IMR-90 (cell line): ENCODE results near the gene MEDAG. TPM values are rescaled to one million over a fixed set of nuclear protein-coding genes. Genes with fewer than 3 reads are reported as not detected.
A peak's percentile ranks its signal among the peaks of the same experiment; 100 is the strongest.

Experiments used
- ATAC-seq: fragments of 200-7000 bp; cut with Tn5 transposase; 2 replicates; pipeline ENCODE4 v1.9.1; 2020; ENCODE audit warnings: low read depth, mild to moderate bottlenecking, moderate library complexity
- BruUV-seq: library from RNA; stranded (reverse); fragments of 400-500 nt; replicated peaks from 2 replicates; lab custom pipeline; 2021; lab: Mats Ljungman, UMichigan
- CTCF ChIA-PET: fragments of 300-600 bp; formaldehyde crosslinking; extraction: SDS; loops from one replicate; lab custom pipeline; 2021; ENCODE audit warnings: antibody characterized with exemption; lab: Yijun Ruan, JAX
- POLR2A ChIA-PET: fragments of 300-600 bp; sonication (Branson Sonifier 250); formaldehyde crosslinking; loops from one replicate; lab custom pipeline; 2022; ENCODE audit warnings: antibody characterized with exemption; ENCODE audit not compliant: unreplicated experiment; lab: Charles Lee
- DNase-seq: peaks from one replicate; pipeline ENCODE4 v3.0.0; 2013
- H2AFZ ChIP-seq: replicated peaks from 2 replicates; pipeline ENCODE3; 2013; ENCODE audit warnings: low read length, mild to moderate bottlenecking; ENCODE audit not compliant: poor library complexity
- H2AK5ac ChIP-seq: 2 replicates; pipeline ENCODE4 v1.6.1; 2013; ENCODE audit warnings: low read depth, low read length, inconsistent platforms
- H2AK9ac ChIP-seq: replicated peaks from 2 replicates; pipeline ENCODE3; 2013; ENCODE audit warnings: mild to moderate bottlenecking, low read depth, low read length, moderate library complexity; ENCODE audit not compliant: poor library complexity
- H2BK120ac ChIP-seq: 2 replicates; pipeline ENCODE4 v1.6.1; 2013; ENCODE audit warnings: low read depth, low read length, inconsistent platforms
- H2BK15ac ChIP-seq: 3 replicates; pipeline ENCODE4 v1.6.1; 2013; ENCODE audit warnings: low read depth, low read length, inconsistent platforms
- H2BK20ac ChIP-seq: 2 replicates; pipeline ENCODE4 v1.6.1; 2013; ENCODE audit warnings: low read depth, mild to moderate bottlenecking, inconsistent platforms, low read length, moderate library complexity
- H2BK5ac ChIP-seq: 2 replicates; pipeline ENCODE4 v1.6.1; 2013; ENCODE audit warnings: mild to moderate bottlenecking, low read depth, low read length, inconsistent platforms; ENCODE audit not compliant: poor library complexity, severe bottlenecking
- H3K14ac ChIP-seq: replicated peaks from 2 replicates; pipeline ENCODE4 v1.6.1; 2013; ENCODE audit warnings: low read depth, low read length, inconsistent platforms
- H3K18ac ChIP-seq: 2 replicates; pipeline ENCODE4 v1.6.1; 2013; ENCODE audit warnings: low read depth, low read length, control low read depth
- H3K23ac ChIP-seq: 2 replicates; pipeline ENCODE4 v1.6.1; 2013; ENCODE audit warnings: low read depth, low read length, inconsistent platforms
- H3K27ac ChIP-seq: 2 replicates; pipeline ENCODE4 v1.5.1; 2013; ENCODE audit warnings: mild to moderate bottlenecking, control low read depth, low read length; ENCODE audit not compliant: insufficient read depth
- H3K27me3 ChIP-seq: 2 replicates; pipeline ENCODE4 v1.6.1; 2013; ENCODE audit warnings: low read length; ENCODE audit not compliant: control insufficient read depth, insufficient read depth
- H3K36me3 ChIP-seq: 2 replicates; pipeline ENCODE4 v1.6.1; 2013; ENCODE audit warnings: low read length, mixed read lengths; ENCODE audit not compliant: control insufficient read depth, insufficient read depth
- H3K4ac ChIP-seq: 2 replicates; pipeline ENCODE4 v1.6.1; 2013; ENCODE audit warnings: low read depth, low read length, inconsistent platforms
- H3K4me1 ChIP-seq: 2 replicates; pipeline ENCODE4 v1.6.1; 2013; ENCODE audit warnings: low read length, mixed read lengths; ENCODE audit not compliant: control insufficient read depth, insufficient read depth
- H3K4me2 ChIP-seq: 2 replicates; pipeline ENCODE4 v1.6.1; 2013; ENCODE audit warnings: low read depth, mild to moderate bottlenecking, control low read depth, low read length, moderate library complexity
- H3K4me3 ChIP-seq: 2 replicates; pipeline ENCODE4 v1.5.1; 2013; ENCODE audit warnings: low read depth, mild to moderate bottlenecking, control low read depth, low read length, moderate library complexity; ENCODE audit not compliant: insufficient read depth
- H3K56ac ChIP-seq: 2 replicates; pipeline ENCODE4 v1.6.1; 2013; ENCODE audit warnings: low read length, inconsistent platforms; ENCODE audit not compliant: insufficient read depth; ENCODE audit errors: extremely low read depth
- H3K79me1 ChIP-seq, 2 experiments: 2 replicates each; pipeline ENCODE4 v1.6.1; 2013; ENCODE audit warnings: low read length in 2 of 2, inconsistent platforms in 1 of 2, low read depth in 1 of 2
- H3K9ac ChIP-seq: 2 replicates; pipeline ENCODE4 v1.6.1; 2013; ENCODE audit warnings: low read depth, low read length, control low read depth
- H3K9me1 ChIP-seq: 2 replicates; pipeline ENCODE4 v1.6.1; 2013; ENCODE audit warnings: low read length, inconsistent platforms; ENCODE audit not compliant: insufficient read depth
- H3K9me3 ChIP-seq: 2 replicates; pipeline ENCODE4 v1.6.1; 2013; ENCODE audit warnings: low read length; ENCODE audit not compliant: control insufficient read depth, insufficient read depth
- H4K20me1 ChIP-seq: 2 replicates; pipeline ENCODE4 v1.6.1; 2013; ENCODE audit warnings: low read length, inconsistent platforms; ENCODE audit not compliant: insufficient read depth
- H4K5ac ChIP-seq: 2 replicates; pipeline ENCODE4 v1.6.1; 2013; ENCODE audit warnings: mild to moderate bottlenecking, low read depth, low read length, control low read depth
- H4K8ac ChIP-seq, 2 experiments: 2 replicates each; pipeline ENCODE4 v1.6.1; 2013; ENCODE audit warnings: low read depth in 2 of 2, low read length in 2 of 2, control low read depth in 1 of 2, inconsistent platforms in 1 of 2
- H4K91ac ChIP-seq: 2 replicates; pipeline ENCODE4 v1.6.1; 2013; ENCODE audit warnings: low read depth, low read length, inconsistent platforms; ENCODE audit not compliant: insufficient read depth
- BHLHE40 ChIP-seq: fragments of 150-350 bp; IDR thresholded peaks from 2 replicates; pipeline ENCODE4 v1.6.1; 2016; ENCODE audit warnings: mild to moderate bottlenecking, low read depth, low read length
- CEBPB ChIP-seq: IDR thresholded peaks from 2 replicates; pipeline ENCODE4 v1.6.1; 2012; ENCODE audit warnings: low read depth, low read length, improper control_type of control experiment
- CHD1 ChIP-seq: IDR thresholded peaks from 2 replicates; pipeline ENCODE4 v1.6.1; 2012; ENCODE audit warnings: low read depth, low read length, improper control_type of control experiment
- CTCF ChIP-seq: conservative IDR thresholded peaks from 2 replicates; pipeline ENCODE4 v1.5.1; 2012; ENCODE audit warnings: mild to moderate bottlenecking, low read depth, low read length, improper control_type of control experiment
- ELK1 ChIP-seq: fragments of 150-350 bp; IDR thresholded peaks from 2 replicates; pipeline ENCODE4 v1.6.1; 2016; ENCODE audit warnings: low read depth, mild to moderate bottlenecking, low read length, moderate library complexity, borderline replicate concordance
- FOS ChIP-seq: fragments of 150-350 bp; IDR thresholded peaks from 2 replicates; pipeline ENCODE4 v1.6.1; 2016; ENCODE audit warnings: low read depth, low read length
- MAFK ChIP-seq: IDR thresholded peaks from 2 replicates; pipeline ENCODE4 v1.6.1; 2012; ENCODE audit warnings: low read depth, low read length, improper control_type of control experiment
- MAZ ChIP-seq: IDR thresholded peaks from 2 replicates; pipeline ENCODE4 v1.6.1; 2012; ENCODE audit warnings: low read depth, mild to moderate bottlenecking, low read length, improper control_type of control experiment, moderate library complexity, borderline replicate concordance
- MXI1 ChIP-seq: IDR thresholded peaks from 2 replicates; pipeline ENCODE4 v1.6.1; 2012; ENCODE audit warnings: low read depth, mild to moderate bottlenecking, low read length, moderate library complexity, borderline replicate concordance
- NFE2L2 ChIP-seq: fragments of 150-350 bp; IDR thresholded peaks from 2 replicates; pipeline ENCODE4 v1.6.1; 2016; ENCODE audit warnings: low read depth, mild to moderate bottlenecking, low read length
- POLR2A ChIP-seq: IDR thresholded peaks from 2 replicates; pipeline ENCODE4 v1.6.1; 2012; ENCODE audit warnings: mild to moderate bottlenecking, low read depth, low read length
- RAD21 ChIP-seq: IDR thresholded peaks from 2 replicates; pipeline ENCODE4 v1.6.1; 2012; ENCODE audit warnings: low read length, improper control_type of control experiment
- RCOR1 ChIP-seq: IDR thresholded peaks from 2 replicates; pipeline ENCODE4 v1.6.1; 2012; ENCODE audit warnings: mild to moderate bottlenecking, low read length, improper control_type of control experiment; ENCODE audit not compliant: insufficient replicate concordance
- RFX5 ChIP-seq: IDR thresholded peaks from 2 replicates; pipeline ENCODE4 v1.8.0; 2012; ENCODE audit warnings: low read depth, mild to moderate bottlenecking, low read length, moderate library complexity
- SMC3 ChIP-seq: fragments of 150-350 bp; IDR thresholded peaks from 2 replicates; pipeline ENCODE4 v1.6.1; 2016; ENCODE audit warnings: low read depth, mild to moderate bottlenecking, antibody characterized with exemption, low read length, moderate library complexity
- USF2 ChIP-seq: fragments of 150-350 bp; IDR thresholded peaks from 2 replicates; pipeline ENCODE4 v1.6.1; 2017; ENCODE audit warnings: mild to moderate bottlenecking, antibody characterized with exemption, low read length, low read depth
- WGBS, 2 experiments: methylation state at CpG; one replicate each; pipeline versions ENCODE4 v1.1.5 to v1.1.7; 2013; ENCODE audit warnings: missing lambda C conversion rate in 2 of 2; ENCODE audit not compliant: insufficient read length in 1 of 2; ENCODE audit errors: extremely low coverage in 2 of 2; 5-methylcytosine and 5-hydroxymethylcytosine counted together
- dilution Hi-C: fragments of 300-500 bp; cut with HindIII; formaldehyde crosslinking; loops from one replicate; pipeline ENCODE4 v1.14.3; 2018; ENCODE audit warnings: low sequenced_read_pairs; ENCODE audit not compliant: unreplicated experiment
- in situ Hi-C: fragments of 300-500 bp; cut with MboI; formaldehyde crosslinking; loops from 3 replicates; pipeline ENCODE4 v1.14.3; 2019; ENCODE audit warnings: low sequenced_read_pairs, inconsistent platforms, mixed read lengths
- intact Hi-C: fragments of 100-400 bp; cut with micrococcal nuclease; formaldehyde crosslinking; loops from 2 replicates; pipeline ENCODE4 v1.10.0; 2022
- polyA plus RNA-seq, 3 experiments: library from polyadenylated mRNA; depleted of rRNA; stranded (reverse); fragments of >200 nt; gene quantifications; 2 replicates each; pipeline ENCODE4 v1.2.3, GENCODE V29; 2012; ENCODE audit warnings: low replicate concordance in 1 of 3
- total RNA-seq: library from RNA; depleted of rRNA; stranded (reverse); fragments of >200 nt; gene quantifications from 2 replicates; pipeline ENCODE4 v1.2.3, GENCODE V29; 2012

MEDAG gene
- total and polyA plus RNA-seq, 2 of the 4 experiments (the other 2 are of a cell fraction): 0.32 to 0.36 TPM

GRCh38 chr13:30863231-30863630, 42.8 kb upstream of the MEDAG start:
- Histone ChIP-seq H2BK120ac (peak overlapping the region; percentile 100), H3K4me1 (peaks cover 34% of the 10 kb centered on the region), H3K27me3 (no peaks in the 10 kb centered on the region), H3K9me1 (peaks cover 23% of the 10 kb centered on the region), H3K4me2 (no peak overlapping the region), H4K8ac (peak overlapping the region; percentile 49 to 93; a peak in 1 of 4 replicates), H2BK15ac (peak overlapping the region; percentile 97; the same call in 2 of the 3 replicates), H3K36me3 (no peaks in the 10 kb centered on the region), H3K18ac (peak overlapping the region; percentile 82; the same call in 1 of the 2 replicates), H3K9ac (no peak overlapping the region), H2BK20ac (peak overlapping the region; percentile 98; the same call in 1 of the 2 replicates), H3K56ac (no peak overlapping the region), H2AK9ac (no peak overlapping the region), H3K4me3 (no peak overlapping the region), H2AK5ac (peak overlapping the region; percentile 89), H3K14ac (peak overlapping the region; percentile 25), H3K9me3 (peaks cover 5% of the 10 kb centered on the region; the same call in 1 of the 2 replicates), H3K4ac (peak overlapping the region; percentile 74), H3K27ac (peak overlapping the region; percentile 17; the same call in 1 of the 2 replicates), H4K20me1 (no peaks in the 10 kb centered on the region), H3K23ac (no peak overlapping the region), H2AFZ (no peak overlapping the region), H4K5ac (peak overlapping the region; percentile 86), H2BK5ac (peak overlapping the region; percentile 95), H4K91ac (peak overlapping the region; percentile 98), H3K79me1 (peaks cover 0 to 7% of the 10 kb centered on the region in 2 experiments; a peak in 1 of 4 replicates)
- WGBS, 2 experiments: 96% methylated on average over 6 of the region's 8 CpGs; no CpG with 5 or more reads in 1 of the 2 experiments
- no peak for DNase-seq
- ATAC-seq: no peak
- intact Hi-C loops: loop anchor here (10.0 kb wide), 2 partner anchors 458 to 728 kb away; no protein-coding TSS in a partner anchor
- CTCF ChIA-PET: no interaction called here
- POLR2A ChIA-PET: no interaction called here
- TF ChIP-seq RAD21: no peak
- TF ChIP-seq MAFK: no peak
- TF ChIP-seq MXI1: no peak
- no peak for TF ChIP-seq MAZ
- TF ChIP-seq CHD1: no peak
- no peak for TF ChIP-seq ELK1
- no peak for TF ChIP-seq CEBPB
- TF ChIP-seq RCOR1: no peak
- no peak for TF ChIP-seq SMC3
- TF ChIP-seq RFX5: no peak
- no peak for TF ChIP-seq FOS
- no peak for TF ChIP-seq NFE2L2
- TF ChIP-seq USF2: no peak
- TF ChIP-seq POLR2A: no peak
- no peak for TF ChIP-seq BHLHE40
- TF ChIP-seq CTCF: no peak
- dilution Hi-C loops: no loop called here
- in situ Hi-C loops: loop anchor here (10.0 kb wide), 1 partner anchor 188 kb away; no protein-coding TSS in a partner anchor
- no TSS peak for BruUV-seq
